Testis (tissue), 3 donors: ENCODE data around the gene RNF123. TPM values are rescaled to one million over a fixed set of nuclear protein-coding genes. Genes with fewer than 3 reads are reported as not detected.
A peak's percentile ranks its signal among the peaks of the same experiment; 100 is the strongest.
"Not testable (repeated sequence)": the region's sequence is repeated elsewhere in the genome, so short reads cannot be mapped to it uniquely, and the experiment has no call there.

ENCODE experiments used
- DNase-seq: peaks from one replicate; pipeline ENCODE4 v3.0.0-alpha.2; 2019
- H3K27ac ChIP-seq, 2 donors: fragments of 200-600 bp; sonication (generic); one replicate each; pipeline ENCODE4 v1.5.1; 2019
- H3K27me3 ChIP-seq: fragments of 200-600 bp; sonication (generic); one replicate; pipeline ENCODE4 v1.5.1; 2019
- H3K36me3 ChIP-seq: fragments of 200-600 bp; sonication (generic); one replicate; pipeline ENCODE4 v1.5.1; 2017; ENCODE audit warnings: low read depth; ENCODE audit errors: missing control alignments
- H3K4me1 ChIP-seq: fragments of 200-600 bp; sonication (generic); one replicate; pipeline ENCODE4 v1.5.1; 2019
- H3K4me3 ChIP-seq, 2 donors: fragments of 200-600 bp; sonication (generic); one replicate each; pipeline ENCODE4 v1.5.1; 2017 to 2019
- H3K9me3 ChIP-seq: fragments of 200-600 bp; sonication (generic); one replicate; pipeline ENCODE4 v1.5.1; 2017
- CTCF ChIP-seq, 3 experiments: fragments of 450-650 bp in 2 of 3; fragments of 200-600 bp in 1 of 3; sonication (generic) in 1 of 3; IDR thresholded peaks; one replicate each; pipeline ENCODE4 v1.5.1; 2016 to 2019; ENCODE audit warnings: antibody characterized with exemption in 3 of 3, mild to moderate bottlenecking in 2 of 3, moderate library complexity in 1 of 3
- POLR2A ChIP-seq: fragments of 450-650 bp; IDR thresholded peaks from one replicate; pipeline ENCODE4 v1.6.1; 2017; ENCODE audit warnings: antibody characterized with exemption, mild to moderate bottlenecking, moderate library complexity
- WGBS, 2 donors: methylation state at CpG; one replicate each; pipeline ENCODE4 v1.1.5; 2018; 5-methylcytosine and 5-hydroxymethylcytosine counted together
- intact Hi-C: fragments of 100-400 bp; cut with DNase I; formaldehyde crosslinking; loops from one replicate; pipeline ENCODE4 v1.15.1; 2023; ENCODE audit warnings: low total_unique reads
- polyA plus RNA-seq: library from polyadenylated mRNA; stranded (reverse); fragments of 350-450 nt; fragmentation: Illumina TruSeq; extraction: RNeasy Lipid Tissue Mini Kit (QIAGEN cat#74804); gene quantifications from one replicate; pipeline ENCODE4 v1.2.3, GENCODE V29; 2014; ENCODE audit warnings: low read depth, low replicate concordance; ENCODE audit not compliant: insufficient read depth
- total RNA-seq, 2 donors: library from RNA; depleted of rRNA; stranded (reverse); fragments of >200 nt; gene quantifications; one replicate each; pipeline ENCODE4 v1.2.3, GENCODE V29; 2016

Gene RNF123
- total and polyA plus RNA-seq, 3 donors from 2014 or later, result 54.7 to 79.7 (median 72.4) TPM

GRCh38 chr3:49740427-49740826 lies 51.1 kb downstream of the RNF123 start:
- Histone ChIP-seq H3K27me3 (no peaks in the 10 kb centered on the region), H3K36me3 (no peaks in the 10 kb centered on the region), H3K9me3 (no peaks in the 10 kb centered on the region), H3K27ac (no peak overlapping the region), H3K4me3 (no peak overlapping the region), H3K4me1 (no peaks in the 10 kb centered on the region)
- intact Hi-C loops, result no loop called here
- DNase-seq, result no peak
- no peak for TF ChIP-seq CTCF (IDR thresholded peaks at IDR 0.05)
- TF ChIP-seq POLR2A, result no peak

- WGBS, 2 donors, result 81 to 92% methylated on average over 2 of the region's 2 CpGs
- H3K27ac ChIP-seq, result no peak overlapping the region
- no peak for TF ChIP-seq CTCF (IDR thresholded peaks at IDR 0.05)
- peaks cover 20% of the 10 kb centered on the region for H3K4me1 ChIP-seq
- no peaks in the 10 kb centered on the region for H3K9me3 ChIP-seq
- no peak overlapping the region for H3K4me3 ChIP-seq
- H3K27me3 ChIP-seq, result no peaks in the 10 kb centered on the region
- intact Hi-C loops, result no loop called here
- DNase-seq, result no peak
- peaks cover 3% of the 10 kb centered on the region for H3K36me3 ChIP-seq
Observed at GRCh38 chr3:49745986-49746385, 56.6 kb downstream of the RNF123 start.

DNA sequence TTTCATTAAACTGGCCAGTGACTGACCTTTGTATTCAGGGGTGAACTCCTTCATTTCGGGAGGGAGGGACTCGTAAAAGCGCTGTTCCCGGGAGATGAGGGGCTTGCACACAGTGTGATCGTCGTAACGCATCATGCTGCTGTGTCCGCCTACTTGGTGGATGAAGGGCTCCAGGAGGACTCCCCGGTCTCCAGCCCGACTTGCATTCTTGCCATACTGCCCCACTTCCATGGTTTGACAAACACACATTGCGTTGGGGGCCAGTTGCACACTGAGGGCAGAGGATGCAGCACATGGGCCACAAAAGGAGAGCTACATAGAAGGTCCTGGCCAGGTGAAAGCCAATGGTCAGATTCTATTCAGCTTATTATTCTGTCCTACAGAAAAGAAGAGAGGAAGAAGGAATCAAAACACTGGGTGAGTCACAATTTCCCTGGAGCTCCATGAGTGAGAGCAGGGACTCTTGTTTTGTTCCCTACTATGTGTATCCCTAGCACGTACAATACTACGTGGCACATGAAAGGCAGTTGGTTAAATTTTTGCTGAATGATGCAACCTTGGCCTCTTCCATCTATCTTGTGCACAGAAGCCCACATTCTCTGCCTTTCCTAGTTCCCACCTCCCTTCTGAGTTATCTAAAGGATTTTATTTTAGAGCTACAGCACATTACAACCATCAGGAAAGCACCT lies 58.6 kb downstream of the RNF123 start:
- Histone ChIP-seq H3K27ac (peak overlapping the region; percentile 20 to 25), H3K4me3 (no peak overlapping the region), H3K9me3 (no peaks in the 10 kb centered on the region), H3K27me3 (no peaks in the 10 kb centered on the region), H3K4me1 (peaks cover 29% of the 10 kb centered on the region), H3K36me3 (peaks cover 3% of the 10 kb centered on the region)
- 83 to 85% methylated on average over 13 of the region's 13 CpGs for WGBS, 2 donors
- TF ChIP-seq CTCF (IDR thresholded peaks at IDR 0.05), result no peak
- TF ChIP-seq POLR2A, result no peak
- intact Hi-C loops, result no loop called here
- no peak for DNase-seq

GRCh38 chr3:49748874-49749273 lies 59.5 kb downstream of the RNF123 start:
- H3K4me1 ChIP-seq, result peaks cover 38% of the 10 kb centered on the region
- H3K27ac ChIP-seq, intact Hi-C loops, DNase-seq, H3K9me3 ChIP-seq, H3K4me3 ChIP-seq, H3K36me3 ChIP-seq, H3K27me3 ChIP-seq: not testable (repeated sequence)
- 88 to 93% methylated on average over 5 of the region's 5 CpGs for WGBS, 2 donors

- Histone ChIP-seq H3K4me1 (peaks cover 45% of the 10 kb centered on the region), H3K9me3 (no peaks in the 10 kb centered on the region)
Observed at GRCh38 chr3:49750056-49750455, 60.7 kb downstream of the RNF123 start.

More at GRCh38 chr3:49750056-49750455, 60.7 kb downstream of the RNF123 start:
- DNase-seq, result no peak
- intact Hi-C loops, result no loop called here
- Histone ChIP-seq H3K27ac (peak overlapping the region; percentile 9 to 70), H3K36me3 (peaks cover 3% of the 10 kb centered on the region), H3K4me3 (no peak overlapping the region), H3K27me3 (no peaks in the 10 kb centered on the region)
- 85 to 91% methylated on average over 4 of the region's 4 CpGs for WGBS, 2 donors
- TF ChIP-seq POLR2A, result no peak
- no peak for TF ChIP-seq CTCF (IDR thresholded peaks at IDR 0.05)
